Mammary epithelial cell (primary cell): Measurements from ENCODE around the gene TRAM2.

Experiments
- CTCF ChIP-seq, 2 donors: IDR thresholded peaks in 1 of 2; conservative IDR thresholded peaks in 1 of 2; 2 replicates each; pipeline ENCODE4 v1.5.1; 2011 to 2012; ENCODE audit warnings: inconsistent platforms in 2 of 2, low read length in 2 of 2, mild to moderate bottlenecking in 2 of 2, control low read depth in 1 of 2, low read depth in 1 of 2; ENCODE audit not compliant: insufficient read depth in 1 of 2; ENCODE audit errors: extremely low read depth in 1 of 2
- EZH2 ChIP-seq: IDR thresholded peaks from 2 replicates; pipeline ENCODE4 v1.6.1; 2012; ENCODE audit warnings: low read length, inconsistent platforms, borderline replicate concordance

GRCh38 chr6:52588087-52588709 lies 11.3 kb upstream of the TRAM2 start:
- TF ChIP-seq CTCF (conservative IDR thresholded peaks at IDR 0.05 in 1 of 2, IDR thresholded peaks at IDR 0.05 in 1 of 2; ENCODE audit: extremely low read depth in 1 of 2, insufficient read depth in 1 of 2, low read depth in 1 of 2, low read length in 2 of 2), result no peak
- no peak for TF ChIP-seq EZH2
